NCI-H2107 treated with DMSO at 0.1 percent for 48 hours (cell line): Measurements from ENCODE around the gene DDX51.
"Not testable (repeated sequence)": the region's sequence is repeated elsewhere in the genome, so short reads cannot be mapped to it uniquely, and the experiment has no call there.

Experiments
- DNase-seq: peaks from one replicate; lab custom pipeline; 2025; ENCODE audit not compliant: unreplicated experiment; lab: John Stamatoyannopoulos, UW

The DDX51 gene

DNA sequence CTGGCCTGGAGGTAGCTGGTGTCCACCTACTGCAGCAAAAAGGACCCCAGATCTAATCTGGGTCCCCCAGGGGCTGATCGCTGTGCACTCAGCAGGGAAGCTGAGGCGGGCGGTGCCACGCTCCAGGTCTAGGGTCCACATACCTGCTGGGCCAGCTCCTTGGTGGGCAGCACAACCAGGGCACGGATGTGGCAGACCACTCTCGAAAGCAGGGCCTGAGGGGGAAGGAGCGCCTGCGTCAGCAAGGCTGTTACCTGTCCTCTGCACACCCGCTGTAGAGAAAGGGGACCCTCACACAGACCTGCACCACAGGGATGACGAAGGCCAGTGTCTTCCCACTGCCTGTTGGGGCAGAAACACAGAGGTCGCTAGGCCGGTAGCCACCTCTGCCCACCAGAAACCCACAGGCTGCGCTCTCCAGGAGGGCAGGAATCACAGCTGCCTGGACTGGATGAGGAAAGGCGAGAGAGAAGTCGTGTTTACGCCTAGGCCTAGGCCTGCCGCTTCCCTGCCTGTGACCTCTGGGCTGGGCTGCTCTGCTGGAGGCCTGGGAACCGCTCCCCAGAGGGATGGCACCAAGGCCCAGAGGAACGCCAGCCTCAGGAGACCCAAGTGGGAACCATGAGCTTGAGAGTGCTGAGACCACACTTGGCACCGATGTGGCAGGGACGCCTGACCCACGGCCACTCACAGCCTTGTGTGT, 2.0 kb downstream of the DDX51 start:
- DNase-seq: no peak

DNA sequence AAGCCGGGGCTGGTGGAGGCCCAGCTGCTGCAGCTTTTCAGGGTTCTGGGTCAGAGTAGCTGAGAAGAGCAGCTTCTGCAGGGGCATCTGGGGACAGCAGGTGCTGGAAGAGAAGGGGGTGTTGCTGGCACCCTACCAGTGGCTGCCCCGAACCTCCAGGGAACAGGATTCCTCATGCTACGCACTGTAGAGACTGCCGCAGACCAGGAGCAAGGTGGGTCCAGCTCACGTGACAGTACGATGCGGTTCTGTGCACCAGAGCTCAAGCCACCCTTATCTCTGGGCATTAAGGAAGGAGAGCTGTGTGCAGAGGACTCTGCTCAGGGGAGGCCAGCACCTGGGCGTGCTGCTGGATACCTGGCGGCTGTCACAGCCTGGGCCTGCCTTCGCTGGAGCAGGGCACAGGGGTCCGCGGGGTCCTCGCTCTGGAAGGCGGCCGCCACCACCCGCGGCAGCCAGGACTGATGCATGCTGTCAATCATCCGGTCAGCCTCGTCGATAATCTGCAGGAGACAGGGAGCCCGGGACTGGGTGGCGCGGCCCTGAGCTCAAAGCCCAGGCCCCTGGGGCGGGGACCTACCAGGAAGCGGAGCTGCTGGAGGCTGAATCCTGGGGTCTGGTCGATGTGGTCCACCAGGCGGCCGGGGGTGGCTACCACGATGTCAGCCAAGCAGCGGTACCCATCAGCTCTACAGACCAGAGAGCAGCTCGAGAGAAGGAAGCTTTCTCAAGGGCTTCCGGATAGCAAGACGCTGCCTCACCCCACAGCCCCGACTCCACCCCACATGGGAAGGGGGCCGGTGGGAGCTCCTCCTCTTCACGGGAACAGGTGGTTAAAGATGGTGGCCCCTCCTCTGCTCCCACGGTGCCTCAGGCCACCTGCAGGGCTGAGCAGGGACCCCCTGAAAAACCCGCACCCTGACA, 2.9 kb downstream of the DDX51 start:
- DNase-seq: no peak

DNA sequence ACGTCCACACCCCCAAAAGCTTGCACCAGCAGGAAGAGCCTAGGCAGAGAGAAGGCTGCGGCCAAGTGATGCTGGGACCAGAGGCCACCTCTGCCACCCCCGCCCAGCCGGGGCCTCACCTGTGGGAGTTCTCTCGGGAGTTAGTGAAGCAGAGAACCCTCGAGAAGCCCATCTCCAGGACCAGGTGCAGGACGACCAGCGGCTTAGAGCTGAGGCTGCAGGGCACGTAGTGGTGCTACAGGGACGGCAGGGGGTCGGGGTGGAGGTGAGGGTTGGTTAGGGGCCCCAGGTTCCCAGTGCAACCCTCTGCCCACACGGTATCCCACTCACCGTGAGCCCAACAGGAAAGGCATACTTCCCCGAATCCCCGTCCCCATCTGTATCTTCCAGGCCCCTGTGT, 3.6 kb downstream of the DDX51 start:
- no peak for DNase-seq

DNA sequence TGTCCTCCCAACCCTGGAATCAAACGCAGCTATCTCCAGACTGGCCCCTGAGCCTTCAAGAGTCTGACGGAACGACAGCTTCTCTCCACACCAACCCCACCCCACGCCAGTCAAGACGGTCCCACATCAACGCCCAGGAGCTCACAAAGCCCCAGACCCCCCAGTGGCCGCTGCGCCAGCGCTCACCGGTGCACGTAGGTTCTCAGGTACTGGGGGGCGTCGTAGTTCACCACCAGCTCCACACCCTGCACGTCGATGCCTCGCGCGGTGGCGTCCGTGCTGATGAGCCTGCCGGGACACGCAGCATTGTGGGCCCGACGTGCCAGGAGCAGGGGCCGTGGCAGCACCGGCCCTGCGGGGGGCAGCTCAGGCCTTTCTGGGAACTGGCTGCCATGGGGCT, 4.2 kb downstream of the DDX51 start:
- DNase-seq: no peak

DNA sequence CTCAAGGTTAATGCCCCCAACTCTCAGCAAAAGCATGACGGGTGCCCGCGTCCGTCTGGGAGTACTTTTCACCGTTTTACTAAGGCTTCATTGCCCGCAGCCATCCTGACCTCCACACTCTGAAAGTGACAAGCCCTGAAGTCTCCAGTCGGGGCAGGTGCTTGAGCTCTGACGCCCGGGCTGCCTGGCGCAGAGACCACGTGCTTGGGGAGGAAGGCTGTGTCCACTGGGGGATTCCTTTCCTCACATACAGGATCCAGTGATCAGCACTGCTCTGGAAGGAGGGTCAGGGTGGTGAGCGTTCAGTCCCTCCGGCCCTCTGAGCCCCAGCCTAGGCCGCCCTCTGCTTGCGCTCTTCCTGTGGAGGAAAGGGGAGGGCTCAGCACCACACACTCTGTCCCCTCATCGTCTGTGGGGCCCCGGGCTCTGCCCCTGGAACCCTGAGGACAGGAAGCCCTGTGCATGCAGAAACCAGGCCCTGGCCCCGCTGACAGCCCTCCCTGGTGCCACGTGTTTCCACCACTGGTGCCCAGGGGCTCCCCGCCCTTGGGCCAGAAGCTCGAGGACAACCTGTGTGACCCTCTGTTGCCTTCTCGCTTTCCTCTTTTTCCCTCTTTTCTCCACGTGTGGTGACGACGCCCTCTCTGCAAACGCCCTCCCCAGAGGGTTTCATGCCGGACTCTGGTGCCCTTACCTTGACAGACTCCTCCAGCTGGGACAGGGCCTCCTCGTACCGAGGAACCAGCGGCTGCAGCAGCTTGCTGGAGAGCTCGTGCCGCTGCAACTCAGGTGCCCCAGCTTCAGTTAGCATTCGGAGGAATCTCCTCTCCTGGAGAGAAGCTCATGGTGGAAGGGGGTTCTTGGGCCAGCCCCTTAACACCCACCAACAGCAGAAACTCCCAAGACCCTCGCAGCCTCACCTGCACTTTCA, 4.9 kb downstream of the DDX51 start:
- no peak for DNase-seq

DNA sequence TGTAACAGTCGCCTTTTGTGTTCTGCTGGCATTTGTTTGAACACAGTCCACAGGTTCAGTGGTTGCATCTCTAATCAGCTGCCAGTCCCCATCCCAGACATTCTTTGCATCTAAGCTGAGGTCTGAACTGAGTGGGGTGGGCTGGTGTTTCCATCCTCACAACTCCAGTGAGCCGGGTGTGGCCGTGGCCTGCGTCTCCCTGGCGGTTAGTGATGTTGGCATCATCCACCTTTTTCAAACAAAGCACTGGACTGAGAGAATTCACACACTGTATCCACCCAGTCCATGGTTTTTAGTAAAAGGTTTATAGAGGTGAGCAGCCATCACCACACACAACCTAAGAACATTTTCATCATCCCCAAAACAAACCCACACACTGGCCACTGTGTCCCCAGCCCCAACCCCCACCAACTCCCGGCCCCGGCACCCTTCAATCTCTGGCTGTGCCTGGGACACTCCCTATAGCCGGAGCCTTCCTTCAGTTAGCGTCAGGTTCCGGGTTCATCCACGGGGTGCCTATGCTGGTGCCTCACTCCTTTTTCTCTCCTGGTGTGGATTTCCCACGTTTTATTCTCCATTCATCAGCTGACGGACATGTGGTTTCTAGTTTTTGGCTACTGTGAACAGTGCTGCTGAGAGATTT, 6.5 kb downstream of the DDX51 start:
- DNase-seq: no peak

DNA sequence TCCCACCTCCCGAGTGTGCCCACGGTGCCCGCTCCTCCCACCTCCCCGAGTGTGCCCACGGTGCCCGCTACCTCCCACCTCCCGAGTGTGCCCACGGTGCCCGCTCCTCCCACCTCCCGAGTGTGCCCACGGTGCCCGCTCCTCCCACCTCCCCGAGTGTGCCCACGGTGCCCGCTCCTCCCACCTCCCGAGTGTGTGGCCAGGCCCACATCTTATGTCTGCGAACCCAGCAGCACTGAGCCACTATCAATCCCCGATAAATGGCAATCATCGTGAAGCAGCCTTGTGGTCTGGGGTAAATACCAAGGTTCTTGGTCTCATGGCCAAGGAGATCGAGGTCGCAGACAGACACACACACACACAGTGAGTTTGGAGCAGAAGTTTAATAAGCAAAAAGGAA, 7.9 kb downstream of the DDX51 start:
- DNase-seq: not testable (repeated sequence)

DNA sequence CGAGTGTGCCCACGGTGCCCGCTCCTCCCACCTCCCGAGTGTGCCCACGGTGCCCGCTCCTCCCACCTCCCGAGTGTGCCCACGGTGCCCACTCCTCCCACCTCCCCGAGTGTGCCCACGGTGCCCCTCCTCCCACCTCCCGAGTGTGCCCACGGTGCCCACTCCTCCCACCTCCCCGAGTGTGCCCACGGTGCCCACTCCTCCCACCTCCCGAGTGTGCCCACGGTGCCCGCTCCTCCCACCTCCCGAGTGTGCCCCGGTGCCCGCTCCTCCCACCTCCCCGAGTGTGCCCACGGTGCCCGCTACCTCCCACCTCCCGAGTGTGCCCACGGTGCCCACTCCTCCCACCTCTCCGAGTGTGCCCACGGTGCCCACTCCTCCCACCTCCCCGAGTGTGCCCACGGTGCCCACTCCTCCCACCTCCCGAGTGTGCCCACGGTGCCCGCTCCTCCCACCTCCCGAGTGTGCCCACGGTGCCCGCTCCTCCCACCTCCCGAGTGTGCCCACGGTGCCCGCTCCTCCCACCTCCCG, 9.4 kb downstream of the DDX51 start:
- not testable (repeated sequence) for DNase-seq

DNA sequence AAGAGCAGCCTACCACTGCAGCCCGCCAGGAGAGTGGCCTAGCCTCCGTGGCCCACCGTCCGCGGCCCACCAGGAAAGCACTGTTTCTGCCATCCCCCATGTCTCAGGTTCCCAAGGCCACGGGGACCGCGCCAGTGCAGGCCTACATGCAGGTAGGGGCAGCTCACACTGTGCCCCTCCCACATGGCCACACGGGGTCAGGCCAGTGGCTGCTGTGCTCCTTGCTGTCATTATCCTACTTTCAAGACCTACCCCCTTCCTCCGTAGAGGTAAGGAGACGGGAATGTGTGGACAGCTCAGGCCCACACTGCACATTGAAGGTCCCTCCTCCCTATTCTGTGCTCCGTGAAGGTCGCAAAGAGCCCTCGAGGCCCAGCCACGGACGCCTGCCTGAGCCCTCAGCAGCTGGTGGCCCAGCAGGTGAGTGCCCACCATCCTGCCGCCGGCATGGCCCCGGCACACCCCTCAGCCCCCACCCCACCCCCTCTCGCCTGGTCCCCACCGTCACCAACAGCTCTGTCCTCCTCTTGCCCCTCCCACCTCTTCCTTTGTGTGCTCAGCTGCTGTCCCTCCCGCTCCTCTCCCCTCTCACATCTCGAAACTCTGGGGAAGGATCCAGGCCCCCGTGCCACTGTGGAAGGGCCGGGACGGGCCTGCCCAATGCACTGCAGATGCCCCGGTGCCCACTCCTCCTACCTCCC, 10.0 kb downstream of the DDX51 start:
- DNase-seq: peak; percentile 43

DNA sequence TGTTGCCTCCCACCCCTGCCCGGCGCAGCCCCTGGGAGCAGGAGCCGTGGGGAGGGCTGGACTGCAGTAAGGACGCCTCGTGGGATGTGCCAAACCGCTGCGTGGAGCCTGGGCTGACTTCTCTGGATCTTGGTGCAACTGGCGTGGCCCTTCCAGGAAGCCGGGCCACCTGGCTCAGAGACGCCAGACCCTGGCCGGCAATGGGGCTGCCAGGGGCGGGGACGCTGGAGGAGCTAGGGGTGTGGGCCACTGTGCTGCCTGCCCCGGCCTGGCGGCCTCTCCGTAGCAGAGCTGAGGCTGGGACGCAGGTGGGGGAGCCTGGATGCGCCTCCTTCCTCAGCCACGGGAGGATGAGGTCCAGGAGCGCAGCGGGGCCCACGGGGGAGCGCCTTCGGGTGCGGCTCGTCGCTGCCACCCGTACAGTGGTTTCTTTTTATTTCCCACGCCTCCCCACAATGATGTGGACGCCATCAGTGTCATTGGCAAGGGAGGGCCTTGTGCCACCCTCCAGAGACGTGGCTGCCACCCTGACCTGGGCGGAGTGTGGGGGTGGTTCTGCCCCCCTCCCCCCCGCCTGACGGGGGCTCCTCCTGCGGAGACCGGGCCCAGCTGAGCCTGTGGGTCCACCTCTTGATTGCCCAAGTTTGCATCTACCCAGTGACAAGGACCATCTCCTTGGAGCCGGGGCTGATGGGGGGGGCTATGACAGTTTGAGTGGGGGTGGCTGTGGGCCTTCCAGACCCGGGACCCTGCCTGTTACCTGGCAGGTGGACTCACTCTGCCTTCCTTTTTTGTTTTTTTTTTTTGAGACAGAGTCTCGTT, 11.3 kb downstream of the DDX51 start:
- DNase-seq: no peak

DNA sequence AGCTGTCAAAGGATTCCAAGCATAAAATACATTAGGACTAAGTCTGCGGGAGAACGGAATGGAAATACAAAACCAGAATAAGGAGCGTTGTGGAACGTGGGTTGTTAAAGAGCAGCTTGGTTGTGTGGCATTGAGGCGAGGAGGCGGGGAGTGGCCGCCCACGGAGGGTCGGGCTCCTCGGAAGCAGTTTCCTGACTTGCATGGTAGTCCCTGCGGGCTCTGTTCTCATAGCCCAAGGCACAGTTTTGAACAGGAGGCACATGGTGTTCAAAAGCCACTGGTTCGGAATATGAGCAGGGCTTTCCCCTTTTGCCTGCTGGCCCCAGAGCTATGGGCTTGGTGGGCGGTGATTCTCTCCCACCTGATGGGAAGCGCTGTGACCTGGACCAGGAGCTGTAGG, 12.2 kb downstream of the DDX51 start:
- no peak for DNase-seq

DNA sequence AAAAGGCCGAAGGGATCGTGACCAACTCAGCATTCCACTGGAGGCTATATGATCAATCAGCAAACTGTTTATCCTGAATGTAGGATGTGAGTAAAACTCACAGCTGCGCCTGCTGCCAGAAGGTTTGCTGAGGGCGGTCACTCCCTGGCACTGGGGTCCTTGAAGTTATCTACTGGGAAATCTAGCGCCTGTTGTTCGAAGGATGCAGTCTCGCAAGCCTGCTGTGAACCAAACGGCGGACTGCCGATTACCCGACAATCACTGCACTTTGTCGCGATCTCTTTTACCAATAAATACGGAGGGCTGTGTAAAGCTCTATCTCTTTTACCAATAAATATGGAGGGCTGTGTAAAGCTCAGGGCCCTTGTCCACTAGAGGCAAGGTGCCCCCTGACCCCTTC, 12.9 kb downstream of the DDX51 start:
- DNase-seq: no peak

DNA sequence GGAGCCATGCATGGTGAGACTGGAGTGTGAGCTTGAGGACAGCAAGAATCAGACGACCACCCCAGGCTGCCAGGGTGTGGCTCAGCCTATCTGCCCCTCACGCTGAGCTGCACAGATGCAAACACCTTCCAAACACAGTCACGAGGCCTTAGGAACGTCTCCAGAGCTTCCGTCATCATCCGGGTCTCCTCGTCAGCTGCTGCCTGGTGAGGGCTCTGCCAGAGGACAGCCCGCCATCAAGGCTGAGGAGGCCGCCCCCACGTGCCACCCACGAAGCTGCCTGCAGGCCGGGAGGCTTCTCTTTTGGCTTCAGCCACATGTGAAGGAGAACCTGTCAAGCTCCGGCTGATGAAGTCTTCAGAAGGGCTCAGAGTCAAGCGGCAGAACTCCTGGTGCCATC, 13.4 kb downstream of the DDX51 start:
- no peak for DNase-seq

DNA sequence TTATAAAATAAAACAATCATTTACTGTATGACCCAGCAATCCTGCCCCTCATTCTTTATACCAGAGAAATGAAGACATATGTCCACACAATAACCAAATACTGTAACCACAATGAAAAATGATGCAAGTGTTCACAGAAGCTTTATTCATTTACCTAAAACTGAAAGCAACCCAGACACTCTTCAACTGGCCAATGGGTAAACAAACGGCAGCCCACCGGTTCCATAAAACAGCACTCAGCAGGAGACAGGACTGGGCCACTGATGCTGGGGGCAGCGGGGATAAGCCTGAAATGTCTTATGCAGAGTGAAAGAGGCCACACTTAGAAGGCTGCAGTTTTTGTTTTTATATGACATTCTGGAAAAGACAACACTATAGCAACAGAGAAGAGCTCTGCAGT, 15.1 kb downstream of the DDX51 start:
- DNase-seq: no peak

DNA sequence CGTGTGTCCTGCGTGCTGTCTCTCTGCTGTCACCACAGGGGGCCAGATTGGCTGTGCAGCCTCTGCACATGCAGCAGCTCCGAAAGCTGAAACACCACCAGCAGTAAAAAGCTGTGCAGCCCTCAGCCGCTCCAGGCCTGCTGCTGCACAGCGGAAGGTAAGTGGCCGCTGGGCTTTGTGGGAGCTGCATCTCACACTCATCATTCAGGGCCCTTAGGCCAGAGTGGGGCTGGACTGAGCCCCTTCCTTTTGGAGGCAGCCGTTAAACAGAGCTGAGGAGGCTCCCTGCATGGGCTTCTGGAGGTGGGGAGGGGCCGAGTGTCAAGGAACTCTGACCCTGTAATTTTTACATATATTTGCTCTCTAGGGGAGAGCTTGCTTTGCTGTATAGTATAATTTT, 17.1 kb downstream of the DDX51 start:
- no peak for DNase-seq

DNA sequence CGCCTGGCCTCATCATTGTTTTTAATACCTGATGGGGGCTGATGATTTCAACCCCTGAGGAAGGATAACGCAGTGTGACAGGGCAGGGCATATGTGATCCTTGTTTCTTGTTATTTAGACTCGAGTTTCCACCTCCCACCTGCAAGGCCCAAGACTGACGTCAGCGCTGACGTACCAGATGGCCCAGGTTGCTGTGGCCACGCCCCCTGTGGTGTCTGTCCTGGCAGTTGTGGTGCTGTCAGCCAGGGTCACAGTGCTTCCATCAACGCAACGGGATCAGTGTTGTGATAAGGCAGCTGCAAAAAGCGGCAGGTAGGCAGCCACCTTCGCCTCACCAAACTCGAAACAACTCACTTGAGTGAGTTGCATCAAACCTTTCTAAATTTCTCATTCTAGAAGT, 18.4 kb downstream of the DDX51 start:
- no peak for DNase-seq

DNA sequence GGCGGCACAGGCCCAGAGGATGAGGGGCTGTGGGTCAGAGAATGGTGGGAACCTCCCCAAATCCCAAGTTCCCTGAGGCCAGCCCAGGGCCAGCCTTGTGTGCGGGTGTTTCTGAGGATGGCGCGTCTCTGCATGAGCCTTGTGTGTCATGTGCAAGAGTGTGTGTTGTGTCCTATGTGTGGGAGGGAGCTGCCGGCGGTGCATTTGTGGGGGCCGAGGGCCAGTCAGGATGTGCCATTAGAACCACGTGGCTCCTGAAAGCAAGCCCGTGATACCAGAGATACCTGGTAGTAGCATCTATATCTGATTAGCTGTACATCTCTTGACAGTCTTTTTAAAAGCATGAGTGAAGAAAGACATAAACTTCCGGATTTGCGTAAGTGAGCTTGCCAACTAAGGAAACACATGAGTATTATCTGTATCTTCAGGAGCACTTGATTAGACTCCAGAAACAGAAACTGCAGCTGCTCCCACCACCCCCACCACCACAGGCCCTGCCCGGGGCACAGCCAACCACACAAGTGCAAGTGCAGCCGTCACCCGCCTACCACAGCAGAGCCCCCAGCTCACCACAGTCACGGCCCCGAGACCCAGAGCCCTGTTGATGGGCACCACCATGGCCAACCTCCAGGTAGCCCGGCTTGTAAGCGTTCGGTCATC, 19.2 kb downstream of the DDX51 start:
- no peak for DNase-seq

DNA sequence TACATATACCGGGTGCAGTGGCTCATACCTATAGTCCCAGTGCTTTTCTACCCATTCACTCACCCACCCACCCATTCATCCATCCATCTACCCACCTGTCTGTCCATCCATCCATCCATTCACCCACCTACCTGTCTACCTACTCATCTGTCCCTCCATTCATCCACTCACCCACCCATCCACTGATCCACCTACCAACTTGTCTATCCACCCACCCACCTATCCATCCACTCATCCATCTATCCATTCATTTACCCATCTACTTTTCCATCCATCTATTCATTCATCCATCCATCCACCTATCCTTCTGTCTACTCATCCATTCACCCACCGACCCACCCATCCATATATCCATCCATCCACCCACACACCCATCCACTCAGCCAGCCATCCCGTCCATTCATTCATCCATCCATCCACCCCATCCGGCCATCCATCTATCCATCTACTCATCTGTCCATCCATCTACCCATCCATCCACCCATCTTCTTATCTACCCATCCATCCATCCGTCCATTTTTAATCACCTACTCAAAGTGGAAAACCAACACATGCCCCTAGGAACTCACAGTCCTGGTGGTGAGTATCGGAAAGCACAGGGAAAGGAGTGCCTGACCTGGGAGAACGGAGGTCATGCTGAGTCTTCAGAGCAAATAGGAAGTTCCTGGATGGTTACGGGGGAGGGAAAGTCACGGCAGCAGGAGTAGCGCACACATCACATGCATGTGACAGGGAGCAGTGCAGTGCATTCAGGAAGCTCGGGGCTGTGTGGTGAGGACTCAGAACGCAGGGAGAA, 20.0 kb downstream of the DDX51 start:
- DNase-seq: no peak
